IMR-90 (cell line): ENCODE data around the gene PLD4. TPM values are rescaled to one million over a fixed set of nuclear protein-coding genes. Genes with fewer than 3 reads are reported as not detected.

Source experiments
- ATAC-seq: fragments of 200-7000 bp; cut with Tn5 transposase; 2 replicates; pipeline ENCODE4 v1.9.1; 2020; ENCODE audit warnings: low read depth, mild to moderate bottlenecking, moderate library complexity
- BruUV-seq: library from RNA; stranded (reverse); fragments of 400-500 nt; replicated peaks from 2 replicates; lab custom pipeline; 2021; lab: Mats Ljungman, UMichigan
- CTCF ChIA-PET: fragments of 300-600 bp; formaldehyde crosslinking; extraction: SDS; loops from one replicate; lab custom pipeline; 2021; ENCODE audit warnings: antibody characterized with exemption; lab: Yijun Ruan, JAX
- POLR2A ChIA-PET: fragments of 300-600 bp; sonication (Branson Sonifier 250); formaldehyde crosslinking; loops from one replicate; lab custom pipeline; 2022; ENCODE audit warnings: antibody characterized with exemption; ENCODE audit not compliant: unreplicated experiment; lab: Charles Lee
- DNase-seq: peaks from one replicate; pipeline ENCODE4 v3.0.0; 2013
- H2AFZ ChIP-seq: replicated peaks from 2 replicates; pipeline ENCODE3; 2013; ENCODE audit warnings: low read length, mild to moderate bottlenecking; ENCODE audit not compliant: poor library complexity
- H2AK5ac ChIP-seq: 2 replicates; pipeline ENCODE4 v1.6.1; 2013; ENCODE audit warnings: low read depth, low read length, inconsistent platforms
- H2AK9ac ChIP-seq: replicated peaks from 2 replicates; pipeline ENCODE3; 2013; ENCODE audit warnings: mild to moderate bottlenecking, low read depth, low read length, moderate library complexity; ENCODE audit not compliant: poor library complexity
- H2BK120ac ChIP-seq: 2 replicates; pipeline ENCODE4 v1.6.1; 2013; ENCODE audit warnings: low read depth, low read length, inconsistent platforms
- H2BK15ac ChIP-seq: 3 replicates; pipeline ENCODE4 v1.6.1; 2013; ENCODE audit warnings: low read depth, low read length, inconsistent platforms
- H2BK20ac ChIP-seq: 2 replicates; pipeline ENCODE4 v1.6.1; 2013; ENCODE audit warnings: low read depth, mild to moderate bottlenecking, inconsistent platforms, low read length, moderate library complexity
- H2BK5ac ChIP-seq: 2 replicates; pipeline ENCODE4 v1.6.1; 2013; ENCODE audit warnings: mild to moderate bottlenecking, low read depth, low read length, inconsistent platforms; ENCODE audit not compliant: poor library complexity, severe bottlenecking
- H3K14ac ChIP-seq: replicated peaks from 2 replicates; pipeline ENCODE4 v1.6.1; 2013; ENCODE audit warnings: low read depth, low read length, inconsistent platforms
- H3K18ac ChIP-seq: 2 replicates; pipeline ENCODE4 v1.6.1; 2013; ENCODE audit warnings: low read depth, low read length, control low read depth
- H3K23ac ChIP-seq: 2 replicates; pipeline ENCODE4 v1.6.1; 2013; ENCODE audit warnings: low read depth, low read length, inconsistent platforms
- H3K27ac ChIP-seq: 2 replicates; pipeline ENCODE4 v1.5.1; 2013; ENCODE audit warnings: mild to moderate bottlenecking, control low read depth, low read length; ENCODE audit not compliant: insufficient read depth
- H3K27me3 ChIP-seq: 2 replicates; pipeline ENCODE4 v1.6.1; 2013; ENCODE audit warnings: low read length; ENCODE audit not compliant: control insufficient read depth, insufficient read depth
- H3K36me3 ChIP-seq: 2 replicates; pipeline ENCODE4 v1.6.1; 2013; ENCODE audit warnings: low read length, mixed read lengths; ENCODE audit not compliant: control insufficient read depth, insufficient read depth
- H3K4ac ChIP-seq: 2 replicates; pipeline ENCODE4 v1.6.1; 2013; ENCODE audit warnings: low read depth, low read length, inconsistent platforms
- H3K4me1 ChIP-seq: 2 replicates; pipeline ENCODE4 v1.6.1; 2013; ENCODE audit warnings: low read length, mixed read lengths; ENCODE audit not compliant: control insufficient read depth, insufficient read depth
- H3K4me2 ChIP-seq: 2 replicates; pipeline ENCODE4 v1.6.1; 2013; ENCODE audit warnings: low read depth, mild to moderate bottlenecking, control low read depth, low read length, moderate library complexity
- H3K4me3 ChIP-seq: 2 replicates; pipeline ENCODE4 v1.5.1; 2013; ENCODE audit warnings: low read depth, mild to moderate bottlenecking, control low read depth, low read length, moderate library complexity; ENCODE audit not compliant: insufficient read depth
- H3K56ac ChIP-seq: 2 replicates; pipeline ENCODE4 v1.6.1; 2013; ENCODE audit warnings: low read length, inconsistent platforms; ENCODE audit not compliant: insufficient read depth; ENCODE audit errors: extremely low read depth
- H3K79me1 ChIP-seq, 2 experiments: 2 replicates each; pipeline ENCODE4 v1.6.1; 2013; ENCODE audit warnings: low read length in 2 of 2, inconsistent platforms in 1 of 2, low read depth in 1 of 2
- H3K9ac ChIP-seq: 2 replicates; pipeline ENCODE4 v1.6.1; 2013; ENCODE audit warnings: low read depth, low read length, control low read depth
- H3K9me1 ChIP-seq: 2 replicates; pipeline ENCODE4 v1.6.1; 2013; ENCODE audit warnings: low read length, inconsistent platforms; ENCODE audit not compliant: insufficient read depth
- H3K9me3 ChIP-seq: 2 replicates; pipeline ENCODE4 v1.6.1; 2013; ENCODE audit warnings: low read length; ENCODE audit not compliant: control insufficient read depth, insufficient read depth
- H4K20me1 ChIP-seq: 2 replicates; pipeline ENCODE4 v1.6.1; 2013; ENCODE audit warnings: low read length, inconsistent platforms; ENCODE audit not compliant: insufficient read depth
- H4K5ac ChIP-seq: 2 replicates; pipeline ENCODE4 v1.6.1; 2013; ENCODE audit warnings: mild to moderate bottlenecking, low read depth, low read length, control low read depth
- H4K8ac ChIP-seq, 2 experiments: 2 replicates each; pipeline ENCODE4 v1.6.1; 2013; ENCODE audit warnings: low read depth in 2 of 2, low read length in 2 of 2, control low read depth in 1 of 2, inconsistent platforms in 1 of 2
- H4K91ac ChIP-seq: 2 replicates; pipeline ENCODE4 v1.6.1; 2013; ENCODE audit warnings: low read depth, low read length, inconsistent platforms; ENCODE audit not compliant: insufficient read depth
- BHLHE40 ChIP-seq: fragments of 150-350 bp; IDR thresholded peaks from 2 replicates; pipeline ENCODE4 v1.6.1; 2016; ENCODE audit warnings: mild to moderate bottlenecking, low read depth, low read length
- CEBPB ChIP-seq: IDR thresholded peaks from 2 replicates; pipeline ENCODE4 v1.6.1; 2012; ENCODE audit warnings: low read depth, low read length, improper control_type of control experiment
- CHD1 ChIP-seq: IDR thresholded peaks from 2 replicates; pipeline ENCODE4 v1.6.1; 2012; ENCODE audit warnings: low read depth, low read length, improper control_type of control experiment
- FOS ChIP-seq: fragments of 150-350 bp; IDR thresholded peaks from 2 replicates; pipeline ENCODE4 v1.6.1; 2016; ENCODE audit warnings: low read depth, low read length
- MXI1 ChIP-seq: IDR thresholded peaks from 2 replicates; pipeline ENCODE4 v1.6.1; 2012; ENCODE audit warnings: low read depth, mild to moderate bottlenecking, low read length, moderate library complexity, borderline replicate concordance
- NFE2L2 ChIP-seq: fragments of 150-350 bp; IDR thresholded peaks from 2 replicates; pipeline ENCODE4 v1.6.1; 2016; ENCODE audit warnings: low read depth, mild to moderate bottlenecking, low read length
- POLR2A ChIP-seq: IDR thresholded peaks from 2 replicates; pipeline ENCODE4 v1.6.1; 2012; ENCODE audit warnings: mild to moderate bottlenecking, low read depth, low read length
- RAD21 ChIP-seq: IDR thresholded peaks from 2 replicates; pipeline ENCODE4 v1.6.1; 2012; ENCODE audit warnings: low read length, improper control_type of control experiment
- RCOR1 ChIP-seq: IDR thresholded peaks from 2 replicates; pipeline ENCODE4 v1.6.1; 2012; ENCODE audit warnings: mild to moderate bottlenecking, low read length, improper control_type of control experiment; ENCODE audit not compliant: insufficient replicate concordance
- RFX5 ChIP-seq: IDR thresholded peaks from 2 replicates; pipeline ENCODE4 v1.8.0; 2012; ENCODE audit warnings: low read depth, mild to moderate bottlenecking, low read length, moderate library complexity
- SMC3 ChIP-seq: fragments of 150-350 bp; IDR thresholded peaks from 2 replicates; pipeline ENCODE4 v1.6.1; 2016; ENCODE audit warnings: low read depth, mild to moderate bottlenecking, antibody characterized with exemption, low read length, moderate library complexity
- WGBS, 2 experiments: methylation state at CpG; one replicate each; pipeline versions ENCODE4 v1.1.5 to v1.1.7; 2013; ENCODE audit warnings: missing lambda C conversion rate in 2 of 2; ENCODE audit not compliant: insufficient read length in 1 of 2; ENCODE audit errors: extremely low coverage in 2 of 2; 5-methylcytosine and 5-hydroxymethylcytosine counted together
- dilution Hi-C: fragments of 300-500 bp; cut with HindIII; formaldehyde crosslinking; loops from one replicate; pipeline ENCODE4 v1.14.3; 2018; ENCODE audit warnings: low sequenced_read_pairs; ENCODE audit not compliant: unreplicated experiment
- in situ Hi-C: fragments of 300-500 bp; cut with MboI; formaldehyde crosslinking; loops from 3 replicates; pipeline ENCODE4 v1.14.3; 2019; ENCODE audit warnings: low sequenced_read_pairs, inconsistent platforms, mixed read lengths
- intact Hi-C: fragments of 100-400 bp; cut with micrococcal nuclease; formaldehyde crosslinking; loops from 2 replicates; pipeline ENCODE4 v1.10.0; 2022
- polyA plus RNA-seq, 3 experiments: library from polyadenylated mRNA; depleted of rRNA; stranded (reverse); fragments of >200 nt; gene quantifications; 2 replicates each; pipeline ENCODE4 v1.2.3, GENCODE V29; 2012; ENCODE audit warnings: low replicate concordance in 1 of 3
- total RNA-seq: library from RNA; depleted of rRNA; stranded (reverse); fragments of >200 nt; gene quantifications from 2 replicates; pipeline ENCODE4 v1.2.3, GENCODE V29; 2012
- TF ChIP-seq, protein P1 (sequence below): fragments of 150-350 bp; IDR thresholded peaks from 2 replicates; pipeline ENCODE4 v1.6.1; 2016; ENCODE audit warnings: low read depth, mild to moderate bottlenecking, low read length, moderate library complexity, borderline replicate concordance
- TF ChIP-seq, protein P2 (sequence below): conservative IDR thresholded peaks from 2 replicates; pipeline ENCODE4 v1.5.1; 2012; ENCODE audit warnings: mild to moderate bottlenecking, low read depth, low read length, improper control_type of control experiment
- TF ChIP-seq, protein P3 (sequence below): fragments of 150-350 bp; IDR thresholded peaks from 2 replicates; pipeline ENCODE4 v1.6.1; 2017; ENCODE audit warnings: mild to moderate bottlenecking, antibody characterized with exemption, low read length, low read depth

The PLD4 gene
- total and polyA plus RNA-seq, 2 of the 4 experiments (the other 2 are of a cell fraction), result 0.05 TPM; not detected in 1

DNA sequence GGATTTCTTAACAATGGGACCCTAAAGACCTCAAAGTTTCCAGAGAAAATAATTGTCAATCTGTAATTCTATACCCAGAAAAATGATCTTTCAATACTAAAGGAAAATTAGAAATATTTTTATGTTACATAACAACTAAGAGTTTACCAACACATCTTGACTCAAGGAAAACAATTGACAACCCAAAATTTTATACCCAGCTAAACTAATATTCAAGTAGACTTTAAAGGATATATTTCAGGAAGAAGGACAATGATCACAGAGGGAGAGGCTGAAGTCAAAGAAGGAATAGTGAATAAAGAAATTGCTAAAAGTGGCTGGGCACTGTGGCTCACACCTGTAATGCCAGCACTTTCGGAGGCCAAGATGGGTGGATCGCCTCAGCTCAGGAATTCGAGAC lies 12.6 kb upstream of the PLD4 start:
- POLR2A ChIA-PET, result no interaction called here
- dilution Hi-C loops, result no loop called here
- CTCF ChIA-PET, result no interaction called here

More for the DNA sequence above, 12.6 kb upstream of the PLD4 start:
- H2AK5ac ChIP-seq, result no peak overlapping the region
- H3K9ac ChIP-seq, result no peak overlapping the region
- H4K91ac ChIP-seq, result no peak overlapping the region
- ATAC-seq (no peak), DNase-seq (no peak)
- no peak overlapping the region for H3K27ac ChIP-seq
- no peaks in the 10 kb centered on the region for H3K79me1 ChIP-seq
- H2BK120ac ChIP-seq, result no peak overlapping the region
- H3K14ac ChIP-seq, result no peak overlapping the region
- no peak overlapping the region for H2AK9ac ChIP-seq
- H3K4ac ChIP-seq, result no peak overlapping the region
- H2BK20ac ChIP-seq, result no peak overlapping the region
- no peak overlapping the region for H2BK15ac ChIP-seq
- in situ Hi-C loops (no loop called here), intact Hi-C loops (no loop called here)
- H3K4me2 ChIP-seq, result no peak overlapping the region
- no peak overlapping the region for H3K4me3 ChIP-seq
- H4K8ac ChIP-seq, result no peak overlapping the region
- H3K23ac ChIP-seq, result no peak overlapping the region
- H3K4me1 ChIP-seq, result peaks cover 2% of the 10 kb centered on the region; the same call in 1 of the 2 replicates
- H4K5ac ChIP-seq, result no peak overlapping the region
- H2BK5ac ChIP-seq, result no peak overlapping the region
- H2AFZ ChIP-seq, result no peak overlapping the region
- TF ChIP-seq NFE2L2 (no peak), MXI1 (no peak), SMC3 (no peak), RAD21 (no peak), BHLHE40 (no peak), CHD1 (no peak), CEBPB (no peak), FOS (no peak), RCOR1 (no peak), RFX5 (no peak), POLR2A (no peak)
- TF ChIP-seq, protein P1, sequence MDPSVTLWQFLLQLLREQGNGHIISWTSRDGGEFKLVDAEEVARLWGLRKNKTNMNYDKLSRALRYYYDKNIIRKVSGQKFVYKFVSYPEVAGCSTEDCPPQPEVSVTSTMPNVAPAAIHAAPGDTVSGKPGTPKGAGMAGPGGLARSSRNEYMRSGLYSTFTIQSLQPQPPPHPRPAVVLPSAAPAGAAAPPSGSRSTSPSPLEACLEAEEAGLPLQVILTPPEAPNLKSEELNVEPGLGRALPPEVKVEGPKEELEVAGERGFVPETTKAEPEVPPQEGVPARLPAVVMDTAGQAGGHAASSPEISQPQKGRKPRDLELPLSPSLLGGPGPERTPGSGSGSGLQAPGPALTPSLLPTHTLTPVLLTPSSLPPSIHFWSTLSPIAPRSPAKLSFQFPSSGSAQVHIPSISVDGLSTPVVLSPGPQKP, result no peak
- TF ChIP-seq, protein P2, sequence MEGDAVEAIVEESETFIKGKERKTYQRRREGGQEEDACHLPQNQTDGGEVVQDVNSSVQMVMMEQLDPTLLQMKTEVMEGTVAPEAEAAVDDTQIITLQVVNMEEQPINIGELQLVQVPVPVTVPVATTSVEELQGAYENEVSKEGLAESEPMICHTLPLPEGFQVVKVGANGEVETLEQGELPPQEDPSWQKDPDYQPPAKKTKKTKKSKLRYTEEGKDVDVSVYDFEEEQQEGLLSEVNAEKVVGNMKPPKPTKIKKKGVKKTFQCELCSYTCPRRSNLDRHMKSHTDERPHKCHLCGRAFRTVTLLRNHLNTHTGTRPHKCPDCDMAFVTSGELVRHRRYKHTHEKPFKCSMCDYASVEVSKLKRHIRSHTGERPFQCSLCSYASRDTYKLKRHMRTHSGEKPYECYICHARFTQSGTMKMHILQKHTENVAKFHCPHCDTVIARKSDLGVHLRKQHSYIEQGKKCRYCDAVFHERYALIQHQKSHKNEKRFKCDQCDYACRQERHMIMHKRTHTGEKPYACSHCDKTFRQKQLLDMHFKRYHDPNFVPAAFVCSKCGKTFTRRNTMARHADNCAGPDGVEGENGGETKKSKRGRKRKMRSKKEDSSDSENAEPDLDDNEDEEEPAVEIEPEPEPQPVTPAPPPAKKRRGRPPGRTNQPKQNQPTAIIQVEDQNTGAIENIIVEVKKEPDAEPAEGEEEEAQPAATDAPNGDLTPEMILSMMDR, result no peak
- TF ChIP-seq, protein P3, sequence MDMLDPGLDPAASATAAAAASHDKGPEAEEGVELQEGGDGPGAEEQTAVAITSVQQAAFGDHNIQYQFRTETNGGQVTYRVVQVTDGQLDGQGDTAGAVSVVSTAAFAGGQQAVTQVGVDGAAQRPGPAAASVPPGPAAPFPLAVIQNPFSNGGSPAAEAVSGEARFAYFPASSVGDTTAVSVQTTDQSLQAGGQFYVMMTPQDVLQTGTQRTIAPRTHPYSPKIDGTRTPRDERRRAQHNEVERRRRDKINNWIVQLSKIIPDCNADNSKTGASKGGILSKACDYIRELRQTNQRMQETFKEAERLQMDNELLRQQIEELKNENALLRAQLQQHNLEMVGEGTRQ, result no peak
- H3K27me3 ChIP-seq, result peaks cover 25% of the 10 kb centered on the region
- no TSS peak for BruUV-seq
- no peak overlapping the region for H3K18ac ChIP-seq
- H3K9me3 ChIP-seq, result peaks cover 13% of the 10 kb centered on the region
- H4K20me1 ChIP-seq, result no peaks in the 10 kb centered on the region
- no peaks in the 10 kb centered on the region for H3K36me3 ChIP-seq
- no peak overlapping the region for H3K56ac ChIP-seq
- no peaks in the 10 kb centered on the region for H3K9me1 ChIP-seq
- no CpG with 5 or more reads among the region's 3 CpGs for WGBS, 2 experiments
